Heart left ventricle (tissue), 16 donors: Measurements from ENCODE around the gene KDM4B. TPM values are rescaled to one million over a fixed set of nuclear protein-coding genes. Genes with fewer than 3 reads are reported as not detected.
A peak's percentile ranks its signal among the peaks of the same experiment; 100 is the strongest.

Experiments
- ATAC-seq, 4 donors: fragments of 200-7000 bp; cut with Tn5 transposase; one replicate each; pipeline ENCODE4 v1.9.1; 2020 to 2022; ENCODE audit warnings: moderate library complexity in 4 of 4, mild to moderate bottlenecking in 3 of 4, moderate number of reproducible peaks in 1 of 4
- DNase-seq, 5 donors: peaks; one replicate each; pipeline ENCODE4 v3.0.0-alpha.2; 2020
- H3K27ac ChIP-seq, 12 donors: fragments of 200-600 bp; sonication (generic) in 4 of 12; one replicate each; pipeline versions ENCODE4 v1.5.0 to v1.8.0; 2016 to 2022; ENCODE audit warnings: mild to moderate bottlenecking in 2 of 12
- H3K27me3 ChIP-seq, 9 donors: fragments of 200-600 bp; sonication (generic) in 2 of 9; one replicate each; pipeline versions ENCODE4 v1.5.1 to v1.8.0; 2016 to 2022; ENCODE audit warnings: mild to moderate bottlenecking in 3 of 9
- H3K36me3 ChIP-seq, 9 donors: fragments of 200-600 bp; sonication (generic) in 2 of 9; one replicate each; pipeline versions ENCODE4 v1.5.0 to v1.8.0; 2018 to 2022; ENCODE audit warnings: mild to moderate bottlenecking in 2 of 9
- H3K4me1 ChIP-seq, 12 donors: fragments of 200-600 bp; sonication (generic) in 4 of 12; one replicate each; pipeline versions ENCODE4 v1.5.0 to v1.8.0; 2016 to 2022; ENCODE audit warnings: mild to moderate bottlenecking in 3 of 12
- H3K4me3 ChIP-seq, 12 donors: fragments of 200-600 bp; sonication (generic) in 4 of 12; one replicate each; pipeline versions ENCODE4 v1.5.0 to v1.8.0; 2017 to 2022; ENCODE audit warnings: mild to moderate bottlenecking in 9 of 12, moderate library complexity in 4 of 12
- H3K9me3 ChIP-seq, 12 donors: fragments of 200-600 bp; sonication (generic) in 4 of 12; one replicate each; pipeline versions ENCODE4 v1.5.0 to v1.8.0; 2016 to 2022; ENCODE audit warnings: mild to moderate bottlenecking in 1 of 12
- CTCF ChIP-seq, 12 donors: fragments of 200-600 bp; sonication (generic) in 4 of 12; IDR thresholded peaks; one replicate each; pipeline versions ENCODE4 v1.5.0 to v1.8.0; 2018 to 2022; ENCODE audit warnings: antibody characterized with exemption in 12 of 12, mild to moderate bottlenecking in 5 of 12
- POLR2A ChIP-seq, 2 donors: fragments of 450-650 bp; IDR thresholded peaks; one replicate each; pipeline ENCODE4 v1.6.1; 2017; ENCODE audit warnings: antibody characterized with exemption in 2 of 2, mild to moderate bottlenecking in 2 of 2, moderate library complexity in 2 of 2
- WGBS, 4 donors: extraction: QIAGEN DNeasy Blood & Tissue Kit in 2 of 4; methylation state at CpG; one replicate each; pipeline versions ENCODE4 v1.1.5 to v1.1.7; 2013 to 2018; 5-methylcytosine and 5-hydroxymethylcytosine counted together
- intact Hi-C, 10 donors: fragments of 100-400 bp; cut with DNase I; formaldehyde crosslinking; loops; one replicate each; pipeline versions ENCODE4 v1.11.1 to v1.14.2; 2022
- polyA plus RNA-seq, 2 donors: library from polyadenylated mRNA; stranded (reverse); fragments of 200-250 nt; gene quantifications; one replicate each; pipeline ENCODE4 v1.2.3, GENCODE V29; 2013
- total RNA-seq, 9 donors: library from RNA; depleted of rRNA in 2 of 9; stranded (reverse); fragments of >200 nt in 2 of 9; fragmentation: NEBNext Ultra II Directional in 3 of 9; extraction: Animal tissue kit (Norgen Biotek cat#: 25700) in 3 of 9; gene quantifications; one replicate each; pipeline versions ENCODE4 v1.1.0 to v1.2.4, GENCODE V29; 2016 to 2023
- donor health status: ischemic (EF 13 %, LVEDD 7.1; RV severe dilation, severe dysfunction).
- donor health status: healthy with polysubstance abuse.
- donor health status: DM: no; HTN: yes; CAD: no.
- donor health status: DM: no; HTN: no; CAD: no.
- donor health status: ischemic (EF 25% LVEDD 6.9; RV normal size, moderate dysfunction).
- donor health status: ischemic (EF 25% LVEDD 5.7; RV mildly dilated, moderate dysfunction).
- donor health status: healthy.
- donor health status: DM: yes; HTN: yes; CAD: no.
- donor health status: ischemic (EF 35%, LVEDD 5.7; RV mildly dilated, moderate dysfunction).
- donor health status: nonischemic (EF 11% LVEDD 7.7; RV severe dilation, severe dysfunction).
- donor health status: DM: yes; HTN: yes; CAD: no.
- donor health status: PGD.
- donor health status: ischemic (EF 29% LVEDD 5.4; RV normal size, mild dysfunction).
- donor health status: nonischemic (EF 23%, LVEDD 6.1; RV moderate dilation, normal function).

The KDM4B gene
- total and polyA plus RNA-seq, 11 donors = 21.5 to 36.5 (median 27.2) TPM

DNA sequence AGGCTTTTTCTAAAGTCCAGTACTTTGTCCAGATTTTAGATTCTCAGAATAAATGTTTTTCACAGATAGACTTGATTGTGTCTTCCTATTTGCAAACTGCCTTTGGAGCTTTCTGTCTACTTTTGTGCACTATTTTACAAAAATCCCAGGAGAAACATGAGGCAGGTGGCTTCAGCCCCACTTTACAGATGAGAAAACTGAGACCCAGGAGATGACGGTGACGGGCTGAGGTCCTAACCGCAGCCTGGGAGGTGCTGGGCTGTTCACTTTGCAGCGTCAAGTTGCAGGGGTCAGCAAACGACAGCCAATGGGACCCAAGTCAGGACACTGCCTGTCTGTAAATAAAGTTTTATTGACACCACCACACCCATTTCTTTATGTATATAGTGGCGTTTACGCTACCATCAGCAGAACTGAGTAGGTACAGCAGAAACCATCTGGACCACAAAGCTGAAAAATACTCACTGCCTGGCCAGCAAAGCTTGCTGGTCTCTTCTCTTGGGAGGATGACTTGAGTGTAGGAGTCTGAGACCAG, 6.8 kb upstream of the KDM4B start:
- H3K27ac ChIP-seq = no peak overlapping the region
- no peak for ATAC-seq
- H3K4me3 ChIP-seq = no peak overlapping the region
- 96 to 99% (median 97%) methylated on average over 7 of the region's 7 CpGs for WGBS, 4 donors
- peaks cover 0 to 8% (median 0%) of the 10 kb centered on the region in 9 donors for H3K36me3 ChIP-seq
- no peak for DNase-seq
- no peaks in the 10 kb centered on the region for H3K9me3 ChIP-seq
- H3K27me3 ChIP-seq = no peaks in the 10 kb centered on the region
- intact Hi-C loops = no loop called here
- H3K4me1 ChIP-seq = no peaks in the 10 kb centered on the region
- TF ChIP-seq POLR2A (IDR thresholded peaks at IDR 0.05) (no peak), CTCF (IDR thresholded peaks at IDR 0.05) (no peak)

- Histone ChIP-seq H3K27me3 (no peaks in the 10 kb centered on the region), H3K4me1 (peaks cover 0 to 10% (median 6%) of the 10 kb centered on the region in 12 donors), H3K27ac (no peak overlapping the region), H3K9me3 (no peaks in the 10 kb centered on the region), H3K36me3 (peaks cover 0 to 7% (median 0%) of the 10 kb centered on the region in 9 donors), H3K4me3 (no peak overlapping the region)
- intact Hi-C loops = loop anchor here in 4 of 10 donors (5.0 kb wide), 5 partner anchors 67 to 508 kb away; partner anchors contain the start of genes PLIN3 (in 2 of the 4), DPP9 (in 1 of the 4) and UBXN6 (in 1 of the 4)
- TF ChIP-seq POLR2A (IDR thresholded peaks at IDR 0.05) (no peak), CTCF (IDR thresholded peaks at IDR 0.05) (no peak)
- ATAC-seq (no peak), DNase-seq (no peak)
- WGBS, 4 donors = 96 to 99% (median 97%) methylated on average over 6 of the region's 6 CpGs
Observed at GRCh38 chr19:4965061-4965460, 3.9 kb upstream of the KDM4B start.

- peaks cover 0 to 3% (median 0%) of the 10 kb centered on the region in 9 donors for H3K36me3 ChIP-seq
- ATAC-seq (no peak), DNase-seq (no peak)
- no peaks in the 10 kb centered on the region for H3K27me3 ChIP-seq
- H3K9me3 ChIP-seq = no peaks in the 10 kb centered on the region
- peaks cover 0 to 26% (median 21%) of the 10 kb centered on the region in 12 donors for H3K4me1 ChIP-seq
- 80 to 87% (median 85%) methylated on average over 6 of the region's 6 CpGs for WGBS, 4 donors
- H3K4me3 ChIP-seq = no peak overlapping the region
- intact Hi-C loops = loop anchor here in 4 of 10 donors (5.0 kb wide), 5 partner anchors 66 to 509 kb away; partner anchors contain the start of genes PLIN3 (in 2 of the 4), DPP9 (in 1 of the 4) and UBXN6 (in 1 of the 4)
- H3K27ac ChIP-seq = no peak overlapping the region
- TF ChIP-seq POLR2A (IDR thresholded peaks at IDR 0.05) (no peak), CTCF (IDR thresholded peaks at IDR 0.05) (no peak)
Observed at GRCh38 chr19:4966591-4966990, 2.3 kb upstream of the KDM4B start.

- DNase-seq (no peak), ATAC-seq (no peak)
- intact Hi-C loops = loop anchor here in 4 of 10 donors (5.0 kb wide), 5 partner anchors 64 to 511 kb away; partner anchors contain the start of genes PLIN3 (in 2 of the 4), DPP9 (in 1 of the 4) and UBXN6 (in 1 of the 4)
- peak overlapping the region in 9 of 12 donors; percentile 2 to 73 (median 57) for H3K27ac ChIP-seq
- TF ChIP-seq POLR2A (IDR thresholded peaks at IDR 0.05) = no peak
- no peak for TF ChIP-seq CTCF (IDR thresholded peaks at IDR 0.05)
- 69 to 83% (median 78%) methylated on average over 16 of the region's 16 CpGs for WGBS, 4 donors
- H3K9me3 ChIP-seq = no peaks in the 10 kb centered on the region
- no peaks in the 10 kb centered on the region for H3K36me3 ChIP-seq
- no peaks in the 10 kb centered on the region for H3K27me3 ChIP-seq
- H3K4me1 ChIP-seq = peaks cover 0 to 39% (median 32%) of the 10 kb centered on the region in 12 donors
- H3K4me3 ChIP-seq = peak overlapping the region in 10 of 12 donors; percentile 17 to 54 (median 39)
Observed at GRCh38 chr19:4967738-4968461, 1.0 kb upstream of the KDM4B start.
